WERI-Rb-1 (cell line): ENCODE measurements around the gene ARID5A.

ENCODE experiments used
- DNase-seq: peaks from one replicate; pipeline ENCODE4 v3.0.0-alpha.2; 2020
- H3K27ac ChIP-seq: fragments of 250-450 bp; sonication (Bioruptor Pico); 2 replicates; pipeline ENCODE4 v1.5.1; 2020; ENCODE audit warnings: mild to moderate bottlenecking, moderate library complexity
- H3K27me3 ChIP-seq: fragments of 250-450 bp; sonication (Bioruptor Pico); 2 replicates; pipeline ENCODE4 v1.5.1; 2021; ENCODE audit warnings: mild to moderate bottlenecking, low read depth, moderate library complexity; ENCODE audit not compliant: insufficient read depth, severe bottlenecking
- H3K36me3 ChIP-seq: fragments of 250-450 bp; sonication (Bioruptor Pico); 2 replicates; pipeline ENCODE4 v1.5.1; 2020; ENCODE audit warnings: mild to moderate bottlenecking, moderate library complexity
- H3K4me3 ChIP-seq: 2 replicates; pipeline ENCODE4 v1.5.1; 2011; ENCODE audit warnings: low read depth, mild to moderate bottlenecking, control low read depth, low read length
- H3K9me3 ChIP-seq: fragments of 250-450 bp; sonication (Bioruptor Pico); 2 replicates; pipeline ENCODE4 v1.5.1; 2021; ENCODE audit warnings: mild to moderate bottlenecking, moderate library complexity; ENCODE audit not compliant: severe bottlenecking
- CTCF ChIP-seq: IDR thresholded peaks from 2 replicates; pipeline ENCODE4 v1.5.1; 2011; ENCODE audit warnings: low read depth, mild to moderate bottlenecking, control low read depth, inconsistent platforms, low read length

The ARID5A gene

GRCh38 chr2:96584017-96584416 is 47.5 kb downstream of the ARID5A start:
- Histone ChIP-seq H3K27ac (no peak overlapping the region), H3K9me3 (no peaks in the 10 kb centered on the region), H3K4me3 (no peak overlapping the region), H3K36me3 (peaks cover 17% of the 10 kb centered on the region), H3K27me3 (no peaks in the 10 kb centered on the region)
- no peak for DNase-seq
- TF ChIP-seq CTCF: no peak

- peaks cover 38% of the 10 kb centered on the region for H3K36me3 ChIP-seq
- no peaks in the 10 kb centered on the region for H3K27me3 ChIP-seq
- TF ChIP-seq CTCF: no peak
- H3K27ac ChIP-seq: no peak overlapping the region
- H3K4me3 ChIP-seq: no peak overlapping the region
- no peaks in the 10 kb centered on the region for H3K9me3 ChIP-seq
- DNase-seq: no peak
These were observed 51.3 kb downstream of the ARID5A start for GRCh38 chr2:96587843-96588242.

- H3K27me3 ChIP-seq: no peaks in the 10 kb centered on the region
- no peak for DNase-seq
- no peak for TF ChIP-seq CTCF
- no peak overlapping the region for H3K4me3 ChIP-seq
- no peak overlapping the region for H3K27ac ChIP-seq
- no peaks in the 10 kb centered on the region for H3K9me3 ChIP-seq
- peaks cover 60% of the 10 kb centered on the region for H3K36me3 ChIP-seq
These were observed 54.5 kb downstream of the ARID5A start for GRCh38 chr2:96591054-96591453.

- no peak for DNase-seq
- Histone ChIP-seq H3K27ac (no peak overlapping the region), H3K4me3 (no peak overlapping the region), H3K27me3 (no peaks in the 10 kb centered on the region), H3K36me3 (peaks cover 61% of the 10 kb centered on the region), H3K9me3 (no peaks in the 10 kb centered on the region)
- no peak for TF ChIP-seq CTCF
These were observed 54.9 kb downstream of the ARID5A start for GRCh38 chr2:96591494-96591893.

- Histone ChIP-seq H3K36me3 (peaks cover 80% of the 10 kb centered on the region), H3K27me3 (no peaks in the 10 kb centered on the region), H3K4me3 (no peak overlapping the region), H3K27ac (no peak overlapping the region), H3K9me3 (no peaks in the 10 kb centered on the region)
- no peak for TF ChIP-seq CTCF
- DNase-seq: no peak
These were observed 57.7 kb downstream of the ARID5A start for GRCh38 chr2:96594282-96594681.

- no peak for TF ChIP-seq CTCF
- DNase-seq: no peak
- H3K9me3 ChIP-seq: no peaks in the 10 kb centered on the region
- no peak overlapping the region for H3K27ac ChIP-seq
- peaks cover 84% of the 10 kb centered on the region for H3K36me3 ChIP-seq
- no peak overlapping the region for H3K4me3 ChIP-seq
- no peaks in the 10 kb centered on the region for H3K27me3 ChIP-seq
These were observed 58.2 kb downstream of the ARID5A start for GRCh38 chr2:96594691-96595152.
